Endothelial cell of umbilical vein (primary cell): Measurements from ENCODE around the gene NMRK2.

Experiments
- CTCF ChIP-seq, 2 donors: IDR thresholded peaks; 1 replicate in 1 of 2; 2 replicates in 1 of 2; pipeline ENCODE4 v1.5.1; 2011; ENCODE audit warnings: low read length in 2 of 2, mild to moderate bottlenecking in 2 of 2, moderate library complexity in 2 of 2, control low read depth in 1 of 2, inconsistent platforms in 1 of 2, low read depth in 1 of 2; ENCODE audit not compliant: insufficient read depth in 1 of 2; ENCODE audit errors: extremely low read depth in 1 of 2
- JUN ChIP-seq: IDR thresholded peaks from 2 replicates; pipeline ENCODE4 v1.6.1; 2011; ENCODE audit warnings: borderline replicate concordance, low read depth; ENCODE audit not compliant: insufficient read length, insufficient read depth
- POLR2A ChIP-seq: IDR thresholded peaks from 2 replicates; pipeline ENCODE4 v1.6.1; 2012; ENCODE audit warnings: low read depth, mild to moderate bottlenecking, control low read depth, low read length
- POLR2AphosphoS5 ChIP-seq: IDR thresholded peaks from 2 replicates; pipeline ENCODE4 v1.6.1; 2012; ENCODE audit warnings: low read depth, mild to moderate bottlenecking, control low read depth, low read length, moderate library complexity; ENCODE audit not compliant: insufficient read depth

GRCh38 chr19:3968556-3969434 is 35.9 kb downstream of the NMRK2 start:
- TF ChIP-seq CTCF (IDR thresholded peaks at IDR 0.05; ENCODE audit: extremely low read depth in 1 of 2, insufficient read depth in 1 of 2, low read depth in 1 of 2, low read length in 2 of 2), result no peak
- TF ChIP-seq POLR2A, result no peak
- peak; percentile 87 for TF ChIP-seq JUN
- peak; percentile 94 for TF ChIP-seq POLR2AphosphoS5
